ENCODE results near the gene PDCL2.

GRCh38 chr4:55568905-55569504 lies 23.0 kb downstream of the PDCL2 start:
- TF ChIP-seq, protein P1, sequence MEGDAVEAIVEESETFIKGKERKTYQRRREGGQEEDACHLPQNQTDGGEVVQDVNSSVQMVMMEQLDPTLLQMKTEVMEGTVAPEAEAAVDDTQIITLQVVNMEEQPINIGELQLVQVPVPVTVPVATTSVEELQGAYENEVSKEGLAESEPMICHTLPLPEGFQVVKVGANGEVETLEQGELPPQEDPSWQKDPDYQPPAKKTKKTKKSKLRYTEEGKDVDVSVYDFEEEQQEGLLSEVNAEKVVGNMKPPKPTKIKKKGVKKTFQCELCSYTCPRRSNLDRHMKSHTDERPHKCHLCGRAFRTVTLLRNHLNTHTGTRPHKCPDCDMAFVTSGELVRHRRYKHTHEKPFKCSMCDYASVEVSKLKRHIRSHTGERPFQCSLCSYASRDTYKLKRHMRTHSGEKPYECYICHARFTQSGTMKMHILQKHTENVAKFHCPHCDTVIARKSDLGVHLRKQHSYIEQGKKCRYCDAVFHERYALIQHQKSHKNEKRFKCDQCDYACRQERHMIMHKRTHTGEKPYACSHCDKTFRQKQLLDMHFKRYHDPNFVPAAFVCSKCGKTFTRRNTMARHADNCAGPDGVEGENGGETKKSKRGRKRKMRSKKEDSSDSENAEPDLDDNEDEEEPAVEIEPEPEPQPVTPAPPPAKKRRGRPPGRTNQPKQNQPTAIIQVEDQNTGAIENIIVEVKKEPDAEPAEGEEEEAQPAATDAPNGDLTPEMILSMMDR (IDR thresholded peaks at IDR 0.05) = no peak
- TF ChIP-seq POLR2A (IDR thresholded peaks at IDR 0.05) = no peak

All from body of pancreas (tissue), 4 donors.